HT1080 (cell line): ENCODE data around the gene ZMAT5. TPM values are rescaled to one million over a fixed set of nuclear protein-coding genes. Genes with fewer than 3 reads are reported as not detected.

Source experiments
- DNase-seq: peaks from one replicate; pipeline ENCODE4 v3.0.0-alpha.2; 2015; ENCODE audit warnings: low read depth
- total RNA-seq: library from RNA; depleted of rRNA; stranded (reverse); fragments of >200 nt; shearing (Covaris generic); gene quantifications from 2 replicates; pipeline ENCODE4 v1.2.3, GENCODE V29; 2014

Gene ZMAT5
- total RNA-seq, 1 experiment from 2014 or later = 18.0 TPM

GRCh38 chr22:29787371-29787980, 20.7 kb upstream of the ZMAT5 start:
- no peak for DNase-seq

GRCh38 chr22:29786031-29786430, 19.2 kb upstream of the ZMAT5 start:
- no peak for DNase-seq

GRCh38 chr22:29784451-29785361, 17.9 kb upstream of the ZMAT5 start:
- DNase-seq = no peak

GRCh38 chr22:29782061-29782845, 15.4 kb upstream of the ZMAT5 start:
- no peak for DNase-seq

- DNase-seq = peak; percentile 89
Measured at GRCh38 chr22:29780748-29781676, 14.2 kb upstream of the ZMAT5 start.

GRCh38 chr22:29780220-29780619, 13.4 kb upstream of the ZMAT5 start:
- no peak for DNase-seq

- DNase-seq = peak; percentile 79
Measured at GRCh38 chr22:29773233-29773632, 6.4 kb upstream of the ZMAT5 start.

- peak; percentile 53 for DNase-seq
Measured at GRCh38 chr22:29772170-29772641, 5.4 kb upstream of the ZMAT5 start.

GRCh38 chr22:29769723-29770321, 3.0 kb upstream of the ZMAT5 start:
- DNase-seq = no peak

- DNase-seq = no peak
Measured at GRCh38 chr22:29768052-29768693, 1.4 kb upstream of the ZMAT5 start.

GRCh38 chr22:29767171-29768051, 604 bp upstream of the ZMAT5 start, which contains the start of gene UQCR10:
UQCR10 (plus strand) TSS chr22:29767369; CDS start chr22:29767399, 30 bp downstream.
- peak; percentile 85 for DNase-seq

GRCh38 chr22:29765905-29766631, 739 bp downstream of the ZMAT5 start:
- DNase-seq = no peak

- DNase-seq = no peak
Measured at GRCh38 chr22:29762263-29762662, 4.5 kb downstream of the ZMAT5 start.

GRCh38 chr22:29758959-29759358, 7.8 kb downstream of the ZMAT5 start:
- DNase-seq = no peak

GRCh38 chr22:29758068-29758622, 8.7 kb downstream of the ZMAT5 start:
- no peak for DNase-seq

GRCh38 chr22:29757096-29757495, 9.7 kb downstream of the ZMAT5 start:
- DNase-seq = no peak

GRCh38 chr22:29756341-29756740, 10.5 kb downstream of the ZMAT5 start:
- DNase-seq = no peak

- DNase-seq = no peak
Measured at GRCh38 chr22:29755889-29756288, 10.9 kb downstream of the ZMAT5 start.
